ENCODE results near the gene CAPN5. TPM values are rescaled to one million over a fixed set of nuclear protein-coding genes. Genes with fewer than 3 reads are reported as not detected.

CAPN5 gene
- total RNA-seq, 1 donor = 14.7 TPM

DNA sequence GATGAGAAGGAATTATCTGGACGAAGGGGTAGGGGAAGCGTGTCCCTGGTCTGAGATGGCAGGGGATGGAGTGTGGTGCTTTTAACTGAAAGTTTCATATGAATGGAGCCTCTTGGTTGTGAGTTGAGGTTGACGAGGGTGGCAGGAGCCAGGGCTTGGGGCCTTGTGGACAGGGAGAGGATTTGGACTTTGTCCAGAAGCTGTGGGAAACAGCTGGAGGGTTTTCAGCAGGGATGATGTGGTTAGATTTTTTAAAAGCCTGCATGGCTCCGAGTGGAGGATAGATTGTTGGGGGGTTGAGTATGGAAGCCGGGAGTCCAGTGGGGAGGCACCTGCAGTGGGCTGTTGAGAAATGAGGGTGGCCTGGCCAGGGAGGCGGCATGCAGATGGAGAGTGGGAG is 86.1 kb downstream of the CAPN5 start:
- DNase-seq (ENCODE audit: low read depth) = peak; percentile 23
- TF ChIP-seq, protein P1, sequence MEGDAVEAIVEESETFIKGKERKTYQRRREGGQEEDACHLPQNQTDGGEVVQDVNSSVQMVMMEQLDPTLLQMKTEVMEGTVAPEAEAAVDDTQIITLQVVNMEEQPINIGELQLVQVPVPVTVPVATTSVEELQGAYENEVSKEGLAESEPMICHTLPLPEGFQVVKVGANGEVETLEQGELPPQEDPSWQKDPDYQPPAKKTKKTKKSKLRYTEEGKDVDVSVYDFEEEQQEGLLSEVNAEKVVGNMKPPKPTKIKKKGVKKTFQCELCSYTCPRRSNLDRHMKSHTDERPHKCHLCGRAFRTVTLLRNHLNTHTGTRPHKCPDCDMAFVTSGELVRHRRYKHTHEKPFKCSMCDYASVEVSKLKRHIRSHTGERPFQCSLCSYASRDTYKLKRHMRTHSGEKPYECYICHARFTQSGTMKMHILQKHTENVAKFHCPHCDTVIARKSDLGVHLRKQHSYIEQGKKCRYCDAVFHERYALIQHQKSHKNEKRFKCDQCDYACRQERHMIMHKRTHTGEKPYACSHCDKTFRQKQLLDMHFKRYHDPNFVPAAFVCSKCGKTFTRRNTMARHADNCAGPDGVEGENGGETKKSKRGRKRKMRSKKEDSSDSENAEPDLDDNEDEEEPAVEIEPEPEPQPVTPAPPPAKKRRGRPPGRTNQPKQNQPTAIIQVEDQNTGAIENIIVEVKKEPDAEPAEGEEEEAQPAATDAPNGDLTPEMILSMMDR (IDR thresholded peaks at IDR 0.05; ENCODE audit: insufficient read depth, low read depth, low read length) = no peak
- H3K4me3 ChIP-seq (ENCODE audit: low read depth, low read length) = no peak overlapping the region

DNA sequence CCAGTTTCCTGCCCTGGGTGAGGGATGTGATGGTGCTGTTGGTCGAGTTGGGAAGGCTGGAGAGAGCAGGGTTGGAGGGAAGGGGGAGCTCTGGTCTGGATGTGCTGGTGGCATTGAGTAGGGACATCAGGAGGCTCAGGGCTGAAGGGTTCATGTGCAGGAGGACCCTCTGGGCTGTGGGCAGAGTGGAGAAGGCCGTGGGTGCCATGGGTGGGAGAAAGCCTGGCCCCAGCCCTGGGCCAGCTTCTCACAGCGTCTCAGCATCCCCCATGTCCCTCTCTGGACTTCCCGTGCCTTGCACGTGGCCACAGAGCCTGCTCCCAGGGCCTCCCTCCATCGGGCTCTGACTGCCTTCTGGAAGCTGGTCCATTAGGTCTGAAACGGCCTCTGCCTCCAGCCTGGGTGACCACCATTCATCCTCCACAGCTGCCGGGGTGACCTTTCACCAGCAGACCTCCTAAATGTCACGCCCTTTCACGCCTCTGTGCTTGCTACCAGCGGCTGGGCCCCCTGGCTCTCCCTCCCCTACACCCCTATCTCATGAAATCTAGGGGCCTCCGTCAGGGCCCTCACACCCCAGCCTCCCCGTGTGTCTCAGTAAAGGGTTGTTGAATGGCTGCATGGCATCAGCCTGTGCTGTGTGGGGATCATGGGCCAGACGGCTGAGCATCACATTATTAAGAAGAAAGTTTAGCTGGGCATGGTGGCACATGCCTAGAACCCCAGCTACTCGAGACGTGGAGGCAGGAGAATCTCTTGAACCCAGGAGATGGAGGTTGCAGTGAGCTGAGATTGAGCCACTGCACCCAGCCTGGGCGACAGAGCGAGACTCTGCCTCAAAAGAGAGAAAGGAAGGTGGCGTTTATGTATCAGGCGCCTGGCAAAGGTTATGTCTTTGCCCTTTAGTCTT is 86.8 kb downstream of the CAPN5 start:
- H3K4me3 ChIP-seq (ENCODE audit: low read depth, low read length) = no peak overlapping the region
- TF ChIP-seq, protein P1 (IDR thresholded peaks at IDR 0.05; ENCODE audit: insufficient read depth, low read depth, low read length) = no peak
- DNase-seq (ENCODE audit: low read depth) = no peak

DNA sequence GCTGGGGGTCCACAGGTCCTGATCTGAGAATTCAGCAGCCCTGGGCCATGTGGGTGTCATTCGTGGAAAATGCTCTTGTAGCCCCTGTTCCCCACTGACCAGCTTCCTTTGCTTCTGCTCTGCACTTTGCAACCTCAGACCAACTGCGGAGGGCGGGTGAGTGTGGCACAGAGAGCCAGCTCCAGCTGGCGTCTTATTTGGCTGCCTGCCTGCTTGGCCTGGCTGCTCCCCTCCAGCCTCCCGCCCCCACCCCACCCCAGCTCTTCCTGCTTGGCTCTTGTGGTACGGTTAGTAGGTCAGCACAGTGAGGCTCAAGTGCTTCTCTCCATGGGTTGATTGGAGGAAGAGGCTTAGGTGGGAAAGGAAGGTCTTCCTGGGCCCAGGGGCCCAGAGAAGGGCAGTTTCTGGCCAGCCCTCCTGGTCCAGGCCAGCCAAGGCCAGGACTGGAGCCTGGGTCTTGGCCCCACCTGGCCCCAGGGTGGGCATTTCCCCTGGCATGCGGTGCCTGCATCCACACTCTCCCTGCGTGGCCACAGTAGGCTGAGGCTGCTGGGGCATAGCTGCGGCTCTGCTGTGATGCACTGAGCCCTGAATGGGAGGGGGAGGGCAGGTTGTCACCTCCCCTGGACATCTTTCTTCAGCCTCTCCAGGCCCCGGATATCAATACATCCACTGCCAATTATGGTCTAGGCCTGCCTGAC is 87.8 kb downstream of the CAPN5 start:
- no peak overlapping the region for H3K4me3 ChIP-seq (ENCODE audit: low read depth, low read length)
- DNase-seq (ENCODE audit: low read depth) = no peak
- TF ChIP-seq, protein P1 (IDR thresholded peaks at IDR 0.05; ENCODE audit: insufficient read depth, low read depth, low read length) = no peak

DNA sequence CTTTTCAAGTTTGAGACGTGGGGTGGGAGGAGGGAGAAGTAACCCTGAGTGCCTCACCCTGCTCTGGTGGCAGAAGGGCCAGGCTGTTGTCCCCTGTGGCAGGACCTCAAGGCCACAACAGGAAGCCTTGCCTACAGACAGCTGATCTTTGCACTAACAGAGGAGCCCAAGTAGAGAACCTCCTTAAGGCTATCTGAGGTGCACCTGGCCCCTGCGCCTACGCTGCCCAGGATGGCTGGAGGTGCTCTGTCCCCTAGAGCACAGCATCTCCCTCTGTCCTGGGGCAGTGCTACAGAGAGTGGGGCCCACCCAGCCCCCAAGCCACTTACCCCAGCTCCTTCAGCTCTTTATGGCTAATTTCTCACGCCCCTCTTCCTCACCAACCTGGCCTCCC is 88.3 kb downstream of the CAPN5 start:
- no peak overlapping the region for H3K4me3 ChIP-seq (ENCODE audit: low read depth, low read length)
- DNase-seq (ENCODE audit: low read depth) = no peak
- TF ChIP-seq, protein P1 (IDR thresholded peaks at IDR 0.05; ENCODE audit: insufficient read depth, low read depth, low read length) = no peak

DNA sequence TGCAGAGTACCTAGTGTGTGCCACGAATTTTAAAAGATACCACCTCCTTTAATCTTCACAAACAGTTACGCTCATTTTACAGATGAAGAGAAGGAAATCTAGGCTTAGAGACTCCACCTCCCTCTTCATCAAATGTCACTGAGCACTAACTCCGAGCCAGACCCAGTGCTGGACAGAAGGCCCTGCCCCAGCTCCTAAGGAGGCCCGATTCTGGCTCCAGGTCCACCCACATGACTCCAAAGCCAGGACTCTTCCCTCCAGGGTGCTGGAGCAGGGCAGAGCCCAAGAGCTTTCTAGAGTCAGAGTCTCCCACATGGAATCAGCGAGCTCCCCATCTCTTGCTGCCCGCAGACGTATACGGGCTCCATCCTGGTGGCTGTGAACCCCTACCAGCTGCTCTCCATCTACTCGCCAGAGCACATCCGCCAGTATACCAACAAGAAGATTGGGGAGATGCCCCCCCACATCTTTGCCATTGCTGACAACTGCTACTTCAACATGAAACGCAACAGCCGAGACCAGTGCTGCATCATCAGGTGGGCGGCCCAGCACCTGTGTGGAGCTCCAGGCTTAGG is 88.9 kb downstream of the CAPN5 start:
- H3K4me3 ChIP-seq (ENCODE audit: low read depth, low read length) = no peak overlapping the region
- TF ChIP-seq, protein P1 (IDR thresholded peaks at IDR 0.05; ENCODE audit: insufficient read depth, low read depth, low read length) = no peak
- no peak for DNase-seq (ENCODE audit: low read depth)

DNA sequence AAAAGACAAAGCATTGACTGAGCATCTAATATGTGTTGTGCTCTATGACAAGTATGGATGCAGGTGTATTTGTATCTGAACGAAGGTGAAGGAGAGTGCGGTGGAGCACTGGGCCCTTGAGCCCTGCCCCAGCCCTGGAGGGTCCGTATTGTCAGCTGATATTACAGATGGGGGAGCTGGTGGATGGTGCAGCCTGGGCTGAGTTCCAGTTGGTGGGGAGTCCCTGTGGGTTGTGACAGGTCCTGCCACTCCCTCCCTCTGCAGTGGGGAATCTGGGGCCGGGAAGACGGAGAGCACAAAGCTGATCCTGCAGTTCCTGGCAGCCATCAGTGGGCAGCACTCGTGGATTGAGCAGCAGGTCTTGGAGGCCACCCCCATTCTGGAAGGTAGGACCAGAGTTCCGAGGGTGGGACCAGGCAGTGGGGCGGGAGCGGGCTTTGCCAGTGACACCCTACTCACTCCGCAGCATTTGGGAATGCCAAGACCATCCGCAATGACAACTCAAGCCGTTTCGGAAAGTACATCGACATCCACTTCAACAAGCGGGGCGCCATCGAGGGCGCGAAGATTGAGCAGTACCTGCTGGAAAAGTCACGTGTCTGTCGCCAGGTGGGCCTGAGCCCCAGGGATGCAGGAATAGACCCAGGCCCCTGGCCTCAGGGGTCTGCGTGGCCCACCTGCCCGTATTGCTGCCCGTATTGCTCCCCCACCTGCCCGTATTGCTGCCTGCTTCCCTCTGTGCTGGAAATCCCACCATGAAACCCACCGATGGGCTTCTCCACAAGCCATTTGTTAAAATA is 89.8 kb downstream of the CAPN5 start:
- DNase-seq (ENCODE audit: low read depth) = no peak
- TF ChIP-seq, protein P1 (IDR thresholded peaks at IDR 0.05; ENCODE audit: insufficient read depth, low read depth, low read length) = no peak
- no peak overlapping the region for H3K4me3 ChIP-seq (ENCODE audit: low read depth, low read length)
